Kidney tubule cell (primary cell): ENCODE data around the gene CFAP65.

Experiments used
- DNase-seq: peaks from one replicate; pipeline ENCODE4 v3.0.0-alpha.2; 2018; ENCODE audit warnings: low spot score

The CFAP65 gene

DNA sequence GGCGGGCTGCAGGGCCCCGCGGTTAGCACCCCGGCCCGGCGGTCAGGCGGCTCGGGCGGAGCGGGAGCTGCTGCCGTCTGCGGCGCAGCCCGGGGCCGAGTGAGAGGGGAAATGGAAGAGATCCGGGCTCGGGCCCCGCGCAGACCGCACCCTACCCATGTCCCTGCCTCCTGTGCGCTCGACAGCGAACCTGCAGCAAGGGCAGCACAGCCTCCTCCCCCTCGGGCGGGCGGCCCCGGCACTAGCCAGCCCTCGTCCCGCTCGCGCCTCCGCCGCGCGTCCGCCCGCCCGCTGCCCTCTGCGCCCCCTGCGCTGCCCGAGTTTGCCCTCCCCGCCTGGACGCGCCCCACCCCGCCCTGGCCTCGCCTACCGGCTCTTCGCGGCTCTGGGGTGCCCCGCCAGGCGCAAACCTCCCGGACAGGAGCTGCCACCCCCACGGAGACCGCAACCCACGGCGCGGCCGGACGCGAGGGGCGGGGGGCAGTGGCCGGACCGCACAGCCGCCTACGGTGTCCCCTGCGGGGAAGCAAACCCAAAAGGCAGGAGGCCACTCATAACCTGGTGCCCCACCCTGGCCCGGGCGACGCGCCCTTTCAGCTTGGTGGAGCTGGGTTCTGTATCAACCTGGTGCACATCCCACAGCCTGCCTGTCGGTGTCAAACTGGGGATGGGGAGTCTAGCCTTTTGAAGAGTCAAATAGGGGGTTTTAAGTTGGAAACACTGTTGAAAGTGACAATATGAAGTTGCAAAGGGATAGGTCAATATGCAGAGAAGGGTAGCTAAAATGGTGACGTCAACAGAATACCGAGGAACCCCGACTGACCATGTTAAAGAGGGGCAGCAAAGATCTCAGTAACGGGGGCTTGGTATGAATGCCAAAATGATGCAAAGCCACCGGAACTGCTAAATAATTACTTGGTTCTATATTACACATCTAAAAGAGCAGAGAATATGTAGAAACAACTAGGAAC lies 19.8 kb upstream of the CFAP65 start, which contains the start of gene IHH:
Gene IHH (minus strand): TSS at position 101 of the 971 bp plus-strand sequence. CDS start 454 bp downstream, outside the sequence.
- DNase-seq = peak; percentile 20

DNA sequence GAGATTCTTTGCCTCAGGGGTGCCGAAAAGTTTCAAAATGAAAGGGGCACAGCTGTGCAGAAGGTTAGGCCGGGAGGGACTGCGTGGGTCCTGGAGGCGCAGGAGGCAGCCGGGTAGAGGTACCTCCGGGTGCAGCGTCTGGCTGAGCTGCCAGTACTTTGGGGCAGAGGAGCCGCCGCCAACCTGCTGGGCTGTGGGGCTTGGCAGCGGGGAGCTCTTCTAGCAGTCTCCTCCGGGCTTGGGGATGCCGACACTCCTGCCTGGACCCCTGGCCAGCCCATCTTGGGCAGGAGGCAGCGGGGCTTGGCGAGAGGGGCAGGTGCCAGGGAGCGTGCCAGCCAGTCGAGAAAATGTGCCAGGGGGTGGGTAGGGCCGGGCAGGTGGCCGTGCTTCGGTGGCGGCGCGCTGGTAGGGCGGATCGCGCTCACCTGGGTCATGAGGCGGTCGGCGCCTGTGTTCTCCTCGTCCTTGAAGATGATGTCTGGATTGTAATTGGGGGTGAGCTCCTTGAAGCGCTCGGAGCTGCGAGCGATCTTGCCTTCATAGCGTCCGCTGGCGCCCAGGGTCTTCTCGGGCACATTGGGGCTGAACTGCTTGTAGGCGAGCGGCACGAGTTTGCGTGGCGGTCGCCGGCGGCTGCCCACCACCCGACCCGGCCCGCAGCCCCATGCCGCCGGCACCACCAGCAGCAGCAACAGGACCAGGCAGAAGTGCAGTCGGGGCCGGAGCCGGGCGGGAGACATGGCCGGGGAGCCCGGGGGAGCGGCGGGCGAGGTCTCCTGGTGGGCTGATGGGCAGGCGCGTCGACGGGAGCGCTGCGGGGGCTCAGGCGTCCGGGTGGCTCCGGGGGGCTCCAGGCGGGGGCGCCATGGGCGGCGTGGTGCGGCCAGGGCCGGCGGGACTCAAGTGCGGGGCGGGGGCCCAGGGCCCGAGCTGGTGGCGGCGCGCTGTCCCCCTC lies 18.7 kb upstream of the CFAP65 start:
- no peak for DNase-seq

DNA sequence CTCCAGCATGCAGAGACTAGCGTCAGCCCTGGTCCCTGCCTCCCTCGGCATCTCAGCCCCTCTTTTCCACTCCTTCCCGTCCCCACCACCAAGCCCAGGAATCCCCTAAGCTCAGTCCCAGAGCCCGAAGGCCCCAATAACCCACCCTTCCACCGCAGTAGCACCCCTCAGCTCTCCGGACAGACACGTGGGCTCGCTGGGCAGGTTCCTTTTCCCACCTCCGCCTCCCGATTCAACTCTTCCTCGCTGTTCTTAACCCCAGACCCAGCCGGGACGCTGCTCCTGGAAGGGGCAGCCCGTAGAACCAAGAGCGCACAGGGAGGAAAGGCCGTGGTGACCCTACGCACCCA lies 18.0 kb upstream of the CFAP65 start:
- DNase-seq = no peak

DNA sequence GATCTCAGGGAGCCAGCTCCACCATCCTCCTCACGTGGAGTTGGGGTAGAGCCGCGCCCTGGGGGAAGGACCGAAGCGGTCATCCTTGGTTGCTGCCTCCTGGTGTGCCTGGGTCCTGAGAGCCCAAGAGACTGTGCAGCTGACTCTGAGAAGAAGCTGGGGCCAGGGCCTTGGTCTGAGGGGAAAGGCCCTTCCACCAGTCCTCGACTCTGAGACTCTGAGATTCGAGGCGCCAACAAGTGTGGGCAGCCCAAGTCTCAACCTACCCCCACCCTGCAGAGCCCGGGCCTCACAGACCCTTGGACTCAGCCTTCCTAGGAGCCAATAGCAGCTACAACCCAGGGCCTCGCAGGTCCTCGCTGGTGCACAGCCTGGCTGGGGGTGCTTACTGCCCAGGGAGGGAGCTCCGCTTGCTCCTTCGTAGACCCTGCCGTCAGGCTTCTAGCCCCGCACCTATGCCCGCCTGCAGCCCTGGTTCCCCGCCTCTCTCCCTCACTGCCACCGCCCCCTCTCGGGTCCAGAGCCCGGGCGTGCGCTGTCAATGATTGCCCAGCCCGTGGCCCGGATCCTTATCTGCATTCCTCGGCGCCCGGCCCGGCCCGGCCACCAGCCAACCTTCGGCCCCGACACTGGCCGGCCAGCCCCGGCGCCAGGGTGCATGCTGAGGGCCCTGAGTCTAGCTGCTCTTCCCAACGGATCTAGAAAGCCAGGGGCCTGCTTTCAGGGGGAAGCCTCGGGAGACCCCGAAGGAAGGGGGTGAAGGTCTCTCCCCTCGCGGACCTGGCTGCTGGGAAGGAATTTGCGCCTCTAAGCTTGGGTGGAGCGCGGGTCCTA lies 17.4 kb upstream of the CFAP65 start:
- DNase-seq = peak; percentile 52

DNA sequence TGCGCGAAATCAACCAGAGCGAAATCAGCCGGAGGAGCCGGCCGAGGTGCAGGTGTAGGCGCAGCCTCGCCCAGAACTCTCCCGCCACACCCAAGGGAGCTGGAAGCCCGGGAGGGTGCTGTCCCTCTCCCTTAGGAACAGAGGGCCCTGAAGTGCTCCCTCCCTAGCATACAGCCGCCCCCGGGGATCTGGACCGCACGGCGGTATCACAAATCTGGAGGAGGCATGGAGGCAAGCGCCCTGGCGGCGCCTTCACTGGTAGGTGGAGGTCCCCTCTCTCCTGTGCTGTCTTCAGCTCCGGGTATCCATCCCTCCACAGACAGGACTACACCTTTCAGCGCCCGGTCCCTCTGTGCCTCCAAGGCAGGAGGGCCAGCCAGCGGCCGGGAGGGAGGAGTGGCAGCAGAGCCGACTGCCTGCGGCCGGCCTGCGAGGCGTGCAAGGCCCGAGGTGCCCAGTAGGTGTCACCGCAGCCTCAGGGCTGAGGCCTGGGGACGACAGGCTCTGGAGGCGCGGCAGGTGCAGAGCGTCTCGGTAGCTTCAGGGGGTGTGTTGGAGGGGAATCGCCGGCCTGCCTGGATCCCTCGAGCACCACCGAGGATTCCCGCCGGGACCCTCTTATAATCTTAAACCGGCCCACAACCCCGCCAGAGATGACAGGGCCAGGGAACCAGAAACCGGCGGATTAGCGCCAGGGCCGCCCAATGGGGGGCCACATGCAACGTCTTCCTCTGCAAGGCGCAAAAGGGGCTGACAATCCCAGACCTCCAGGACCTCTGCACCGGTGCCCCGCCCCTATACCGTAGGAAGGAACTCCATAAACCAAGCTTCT lies 16.6 kb upstream of the CFAP65 start:
- DNase-seq = peak; percentile 76

DNA sequence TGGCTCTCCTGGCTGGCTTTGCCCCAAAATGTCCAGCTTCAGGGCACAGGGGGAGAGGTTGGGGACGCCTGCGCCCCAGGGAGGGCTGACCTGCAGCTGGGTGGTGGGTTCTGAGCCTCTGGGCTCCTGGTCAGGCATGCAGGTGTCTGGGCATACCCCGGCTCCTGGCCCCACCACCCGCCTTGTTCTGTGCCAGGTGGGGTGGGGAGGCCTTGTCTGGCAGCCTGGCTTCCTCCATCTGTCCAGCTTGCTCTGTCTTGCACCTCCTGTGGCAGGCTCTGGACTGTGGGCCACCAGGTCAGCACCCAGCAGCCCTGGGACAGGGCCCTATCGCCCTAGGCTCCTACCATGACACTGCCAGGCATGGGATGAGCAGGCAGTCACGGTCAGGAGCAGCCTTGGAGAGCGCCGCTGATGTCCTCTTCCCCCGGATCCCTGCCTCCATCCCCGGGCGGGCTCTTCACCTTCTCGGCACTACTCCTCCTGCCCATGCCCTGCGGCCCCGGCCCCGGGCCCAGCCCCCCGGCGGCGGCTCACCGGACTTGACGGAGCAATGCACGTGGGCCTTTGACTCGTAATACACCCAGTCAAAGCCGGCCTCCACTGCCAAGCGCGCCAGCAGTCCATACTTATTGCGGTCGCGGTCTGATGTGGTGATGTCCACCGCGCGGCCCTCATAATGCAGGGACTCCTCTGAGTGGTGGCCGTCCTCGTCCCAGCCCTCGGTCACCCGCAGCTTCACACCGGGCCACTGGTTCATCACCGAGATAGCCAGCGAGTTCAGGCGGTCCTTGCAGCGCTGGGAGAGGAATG lies 15.8 kb upstream of the CFAP65 start:
- no peak for DNase-seq

DNA sequence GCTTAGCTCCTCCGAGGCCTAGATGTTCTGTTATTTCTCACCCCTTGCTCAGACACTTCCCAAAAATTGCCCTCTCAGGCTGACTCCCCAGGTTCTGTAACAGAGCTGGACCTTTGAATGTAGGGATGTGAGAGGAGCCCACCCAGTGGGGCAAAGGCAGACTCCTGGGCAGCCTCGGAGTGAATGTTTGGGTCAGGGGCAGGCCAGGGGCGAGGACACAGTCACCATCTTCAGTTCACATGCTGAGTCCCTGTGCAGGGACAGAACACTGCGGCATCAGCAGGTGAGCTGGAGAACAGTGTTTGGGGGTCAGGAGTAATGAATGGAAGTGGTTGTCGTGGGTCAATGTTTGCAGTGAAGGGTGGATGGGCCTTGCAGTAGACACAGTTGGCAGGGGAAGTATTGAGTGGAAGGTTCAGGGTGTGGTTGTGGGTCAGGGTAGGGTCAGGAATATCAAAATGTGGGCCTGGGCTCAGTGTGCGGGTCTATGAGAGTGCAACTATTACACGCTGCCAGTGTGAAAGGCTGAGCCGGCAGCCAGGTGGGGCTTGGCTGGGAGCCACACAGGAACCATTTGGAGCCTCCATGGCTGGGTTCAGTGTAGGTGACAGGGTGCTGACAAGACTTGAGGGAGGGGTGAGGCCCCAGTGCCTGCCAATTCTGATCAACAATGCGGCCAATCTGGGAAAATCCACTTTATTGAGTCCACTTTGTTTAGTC lies 15.0 kb upstream of the CFAP65 start:
- no peak for DNase-seq

GRCh38 chr2:219054956-219055903 lies 13.9 kb upstream of the CFAP65 start:
- no peak for DNase-seq

DNA sequence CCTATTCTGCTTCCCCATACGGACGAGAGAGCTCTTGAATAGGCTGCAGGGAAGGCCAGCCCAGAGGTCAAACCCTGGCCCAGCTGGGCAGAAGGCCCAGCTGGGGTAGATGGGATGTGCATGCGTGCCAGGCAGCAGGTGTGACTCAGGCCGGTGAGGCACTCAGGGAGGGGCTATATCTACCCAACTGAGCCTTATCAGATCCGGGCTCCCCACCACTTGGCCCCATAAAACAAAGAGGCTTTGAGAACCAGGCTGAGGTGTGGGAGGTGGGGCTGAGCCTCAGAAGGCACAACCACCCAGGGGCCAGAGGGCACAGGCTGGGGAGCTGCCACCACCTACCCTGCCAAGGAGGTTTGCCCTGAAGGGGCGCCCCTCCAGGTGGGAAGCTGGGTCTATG lies 8.0 kb upstream of the CFAP65 start:
- no peak for DNase-seq

DNA sequence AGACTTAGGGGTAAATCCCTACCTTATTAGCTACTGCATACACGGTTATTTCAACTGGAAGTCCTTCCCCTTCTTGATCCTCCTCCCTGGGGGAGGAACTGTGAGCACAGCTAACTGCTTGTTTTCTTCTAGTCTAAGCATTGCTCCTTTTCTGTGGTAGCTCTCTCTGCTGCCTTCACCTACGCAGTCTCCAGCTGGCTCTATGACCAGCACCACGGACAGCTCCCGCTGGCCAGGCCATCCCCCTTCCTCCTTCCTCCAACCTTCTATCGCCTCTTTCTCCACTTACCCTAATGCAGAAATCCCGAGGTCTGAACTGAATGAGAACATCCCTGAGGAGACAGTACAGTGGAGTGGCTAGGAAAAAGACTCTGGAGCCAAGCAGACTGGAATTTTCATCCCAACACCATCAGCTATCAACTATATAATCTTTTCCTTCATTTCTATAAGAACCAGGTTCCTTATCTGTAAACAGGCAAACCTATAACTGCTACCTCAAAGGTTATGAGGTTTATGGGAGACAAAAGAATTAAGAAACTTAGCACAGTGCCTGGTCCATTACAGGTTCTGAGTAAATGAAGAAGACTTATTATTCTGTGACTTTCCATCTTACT lies 4.7 kb upstream of the CFAP65 start:
- peak; percentile 39 for DNase-seq

GRCh38 chr2:219042750-219043149 lies 1.4 kb upstream of the CFAP65 start:
- no peak for DNase-seq

- no peak for DNase-seq
Observed at GRCh38 chr2:219042157-219042556, 841 bp upstream of the CFAP65 start.

DNA sequence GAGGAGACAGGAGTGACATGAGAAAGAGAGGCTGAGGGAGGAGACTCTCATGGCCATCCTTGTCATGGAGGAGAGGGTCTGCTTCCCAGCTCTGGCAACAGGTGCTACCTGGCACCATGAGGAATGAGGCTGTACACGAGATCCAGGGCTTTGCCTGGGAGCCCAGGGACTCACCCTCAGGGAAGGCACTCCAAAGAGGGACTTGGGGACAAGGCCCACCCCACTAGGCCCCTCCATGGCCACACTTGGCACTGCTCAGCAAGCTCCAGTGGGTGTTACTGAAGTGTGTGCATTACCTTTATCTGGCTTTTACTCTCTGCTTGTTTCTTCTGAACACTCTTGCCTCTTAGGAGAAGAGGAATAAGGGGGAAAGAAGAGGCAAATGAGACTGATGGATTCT lies 2.7 kb downstream of the CFAP65 start:
- DNase-seq = no peak

DNA sequence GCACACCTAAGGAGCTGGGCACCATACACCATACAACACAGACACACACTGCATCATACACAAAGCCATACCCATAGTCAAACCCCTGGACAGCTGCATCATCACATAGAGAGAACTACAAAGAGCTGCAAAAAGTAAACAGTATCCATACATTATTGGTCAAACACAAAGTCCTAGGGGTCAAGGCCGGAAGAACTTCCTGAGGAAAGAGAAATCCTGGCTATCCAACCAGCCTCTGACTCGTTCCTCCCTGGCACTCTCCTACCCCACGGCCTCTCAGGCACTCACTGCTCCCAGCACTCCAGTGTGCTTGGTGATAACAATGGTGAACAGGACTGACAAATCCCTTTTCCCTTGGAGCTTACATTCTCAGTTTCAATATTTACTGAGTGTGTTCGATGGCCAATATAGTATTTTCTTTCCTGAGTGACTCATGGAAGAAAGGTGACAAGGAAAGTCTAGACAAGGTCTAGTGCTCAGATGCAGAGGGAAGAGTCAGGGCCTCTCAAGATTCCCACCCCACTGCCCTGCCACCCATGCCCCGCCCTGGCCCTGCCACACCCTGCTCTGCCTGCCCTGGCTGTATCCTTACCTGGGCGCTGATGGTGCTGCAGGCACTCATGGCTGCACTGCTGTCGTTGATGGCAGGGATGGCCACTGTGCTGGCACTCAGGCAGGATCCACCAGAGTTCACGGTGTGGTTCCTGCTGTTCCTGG lies 3.4 kb downstream of the CFAP65 start:
- DNase-seq = peak; percentile 7

DNA sequence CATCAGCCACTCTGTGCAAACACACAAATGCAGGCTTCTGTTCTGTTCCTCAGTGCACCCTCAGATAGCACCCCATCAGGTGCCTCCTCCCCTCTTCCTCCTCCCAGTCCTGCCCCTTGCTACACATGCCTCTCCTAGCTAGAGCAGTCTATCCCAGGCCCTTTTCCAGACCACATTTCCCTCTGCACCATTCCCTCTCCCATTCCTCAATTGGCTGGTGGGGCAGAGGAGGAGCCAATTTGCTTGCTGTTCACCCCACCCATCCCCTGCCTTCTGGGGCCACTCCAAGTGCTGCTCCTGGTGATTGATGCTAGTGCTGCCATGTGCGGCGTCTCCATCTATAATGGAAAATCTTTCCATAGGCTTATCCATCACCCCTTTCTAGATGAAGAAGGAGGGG lies 5.4 kb downstream of the CFAP65 start:
- no peak for DNase-seq

DNA sequence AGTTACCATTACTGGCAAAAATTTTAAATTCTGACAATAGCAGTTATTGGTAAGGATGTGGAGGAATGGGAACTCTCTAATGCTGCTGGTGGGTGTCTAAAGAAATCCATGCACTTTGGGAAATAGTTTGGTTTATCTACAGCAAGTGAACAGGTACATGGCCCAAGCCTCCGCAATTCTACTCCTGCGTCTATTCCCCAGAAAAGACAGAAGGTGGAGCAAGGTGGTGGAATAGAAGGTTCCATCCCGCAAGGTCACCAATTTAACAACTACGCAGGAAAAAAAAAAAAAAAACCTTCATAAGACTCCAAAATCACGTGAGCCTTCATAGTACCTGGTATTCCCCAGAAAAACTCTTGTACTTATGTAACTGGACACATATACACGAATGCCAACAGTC lies 6.5 kb downstream of the CFAP65 start:
- no peak for DNase-seq
